ENCODE measurements around the gene ELL.

GRCh38 chr19:18507727-18508440 is 14.0 kb downstream of the ELL start:
- TF ChIP-seq NFYB (CRISPR knock-in tag; conservative IDR thresholded peaks at IDR 0.05; ENCODE audit: low read depth) (no peak), CTCF (IDR thresholded peaks at IDR 0.05) (no peak), FOXK1 (CRISPR knock-in tag; IDR thresholded peaks at IDR 0.05) (no peak)
